Measurements from ENCODE around the gene DCBLD2.

DNA sequence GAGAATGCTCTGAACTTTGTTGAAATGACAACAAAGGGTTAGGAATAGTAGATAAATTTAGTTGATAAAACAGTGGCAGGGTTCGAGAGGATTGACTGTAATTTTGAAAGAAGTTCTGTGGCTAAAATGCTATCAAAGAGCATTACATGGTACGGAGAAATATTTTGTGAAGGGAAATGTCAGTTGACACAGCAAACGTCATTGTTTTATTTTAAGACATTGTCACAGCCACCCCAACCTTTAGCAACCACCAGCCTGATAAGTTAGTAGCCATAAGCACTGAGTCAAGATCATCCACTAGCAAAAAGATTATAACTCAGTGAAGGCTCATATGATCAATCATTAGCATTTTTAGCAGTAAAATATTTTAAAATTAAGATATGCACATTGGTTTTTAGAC is 147.0 kb downstream of the DCBLD2 start:
- TF ChIP-seq, protein P1, sequence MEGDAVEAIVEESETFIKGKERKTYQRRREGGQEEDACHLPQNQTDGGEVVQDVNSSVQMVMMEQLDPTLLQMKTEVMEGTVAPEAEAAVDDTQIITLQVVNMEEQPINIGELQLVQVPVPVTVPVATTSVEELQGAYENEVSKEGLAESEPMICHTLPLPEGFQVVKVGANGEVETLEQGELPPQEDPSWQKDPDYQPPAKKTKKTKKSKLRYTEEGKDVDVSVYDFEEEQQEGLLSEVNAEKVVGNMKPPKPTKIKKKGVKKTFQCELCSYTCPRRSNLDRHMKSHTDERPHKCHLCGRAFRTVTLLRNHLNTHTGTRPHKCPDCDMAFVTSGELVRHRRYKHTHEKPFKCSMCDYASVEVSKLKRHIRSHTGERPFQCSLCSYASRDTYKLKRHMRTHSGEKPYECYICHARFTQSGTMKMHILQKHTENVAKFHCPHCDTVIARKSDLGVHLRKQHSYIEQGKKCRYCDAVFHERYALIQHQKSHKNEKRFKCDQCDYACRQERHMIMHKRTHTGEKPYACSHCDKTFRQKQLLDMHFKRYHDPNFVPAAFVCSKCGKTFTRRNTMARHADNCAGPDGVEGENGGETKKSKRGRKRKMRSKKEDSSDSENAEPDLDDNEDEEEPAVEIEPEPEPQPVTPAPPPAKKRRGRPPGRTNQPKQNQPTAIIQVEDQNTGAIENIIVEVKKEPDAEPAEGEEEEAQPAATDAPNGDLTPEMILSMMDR (IDR thresholded peaks at IDR 0.05), result no peak
- TF ChIP-seq POLR2AphosphoS5 (IDR thresholded peaks at IDR 0.05; ENCODE audit: low read depth, low read length) (no peak), EP300 (IDR thresholded peaks at IDR 0.05; ENCODE audit: borderline replicate concordance in 1 of 2, low read depth in 1 of 2, low read length in 1 of 2) (no peak)
- TF ChIP-seq, protein P2, sequence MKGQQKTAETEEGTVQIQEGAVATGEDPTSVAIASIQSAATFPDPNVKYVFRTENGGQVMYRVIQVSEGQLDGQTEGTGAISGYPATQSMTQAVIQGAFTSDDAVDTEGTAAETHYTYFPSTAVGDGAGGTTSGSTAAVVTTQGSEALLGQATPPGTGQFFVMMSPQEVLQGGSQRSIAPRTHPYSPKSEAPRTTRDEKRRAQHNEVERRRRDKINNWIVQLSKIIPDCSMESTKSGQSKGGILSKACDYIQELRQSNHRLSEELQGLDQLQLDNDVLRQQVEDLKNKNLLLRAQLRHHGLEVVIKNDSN (IDR thresholded peaks at IDR 0.05; ENCODE audit: borderline replicate concordance, low read depth), result no peak
